GM21529 (cell line): ENCODE measurements around the gene CIAO3.

ENCODE experiments used
- ATAC-seq: cut with Tn5 transposase; IDR thresholded peaks from one replicate; pipeline ENCODE4 v1.9.1; 2021; ENCODE audit not compliant: unreplicated experiment

The CIAO3 gene

GRCh38 chr16:711548-712320 is 29.1 kb downstream of the CIAO3 start:
- ATAC-seq, result no peak

- no peak for ATAC-seq
These were observed 29.7 kb downstream of the CIAO3 start for GRCh38 chr16:711084-711483.

- ATAC-seq, result no peak
These were observed 30.2 kb downstream of the CIAO3 start for GRCh38 chr16:710500-711075.

GRCh38 chr16:709566-710499 is 31.0 kb downstream of the CIAO3 start:
- no peak for ATAC-seq

GRCh38 chr16:708959-709358 is 31.8 kb downstream of the CIAO3 start:
- no peak for ATAC-seq

- ATAC-seq, result no peak
These were observed 32.8 kb downstream of the CIAO3 start for GRCh38 chr16:708019-708418.

GRCh38 chr16:707062-707538 is 33.7 kb downstream of the CIAO3 start:
- ATAC-seq, result no peak

- ATAC-seq, result no peak
These were observed 34.4 kb downstream of the CIAO3 start for GRCh38 chr16:706189-707061.

- ATAC-seq, result no peak
These were observed 35.2 kb downstream of the CIAO3 start, which contains the start of gene FBXL16 for GRCh38 chr16:705431-706188. TSS of gene FBXL16 (minus strand) at chr16:705801. CDS start at chr16:697405, 8,396 bp downstream.

- no peak for ATAC-seq
These were observed 36.0 kb downstream of the CIAO3 start for GRCh38 chr16:704552-705380.

GRCh38 chr16:704047-704446 is 36.8 kb downstream of the CIAO3 start:
- no peak for ATAC-seq

GRCh38 chr16:703406-703805 is 37.4 kb downstream of the CIAO3 start:
- no peak for ATAC-seq

- no peak for ATAC-seq
These were observed 38.5 kb downstream of the CIAO3 start for GRCh38 chr16:702341-702740.

GRCh38 chr16:700684-701584 is 39.9 kb downstream of the CIAO3 start:
- ATAC-seq, result no peak

GRCh38 chr16:698911-699671 is 41.7 kb downstream of the CIAO3 start:
- no peak for ATAC-seq

- ATAC-seq, result no peak
These were observed 45.3 kb downstream of the CIAO3 start for GRCh38 chr16:695355-696089.
